Measurements from ENCODE around the gene KRT6C. TPM values are rescaled to one million over a fixed set of nuclear protein-coding genes. Genes with fewer than 3 reads are reported as not detected.
A peak's percentile ranks its signal among the peaks of the same experiment; 100 is the strongest.

Gene KRT6C
- not detected for polyA plus RNA-seq (ENCODE audit: insufficient read length in 3 of 3)
- long read RNA-seq, donor 1 = 0 reads
- long read RNA-seq, donor 2 = 0 reads
- long read RNA-seq, donor 3 = 0 reads
- long read RNA-seq, donor 4 = 0 reads
- long read RNA-seq, donor 5 = 0 reads
- long read RNA-seq, donor 6 = 0 reads
- long read RNA-seq, donor 7 = 0 reads
- long read RNA-seq, donor 8 = 0 reads
- long read RNA-seq, donor 9 = 0 reads
- long read RNA-seq, donor 10 = 0 reads
- long read RNA-seq, donor 11 = 0 reads
- long read RNA-seq, donor 12 = 0 reads
- long read RNA-seq, donor 13 = 0 reads
- long read RNA-seq, donor 14 = 0 reads
- long read RNA-seq, donor 15 = 0 reads
- long read RNA-seq, donor 16 = 0 reads

DNA sequence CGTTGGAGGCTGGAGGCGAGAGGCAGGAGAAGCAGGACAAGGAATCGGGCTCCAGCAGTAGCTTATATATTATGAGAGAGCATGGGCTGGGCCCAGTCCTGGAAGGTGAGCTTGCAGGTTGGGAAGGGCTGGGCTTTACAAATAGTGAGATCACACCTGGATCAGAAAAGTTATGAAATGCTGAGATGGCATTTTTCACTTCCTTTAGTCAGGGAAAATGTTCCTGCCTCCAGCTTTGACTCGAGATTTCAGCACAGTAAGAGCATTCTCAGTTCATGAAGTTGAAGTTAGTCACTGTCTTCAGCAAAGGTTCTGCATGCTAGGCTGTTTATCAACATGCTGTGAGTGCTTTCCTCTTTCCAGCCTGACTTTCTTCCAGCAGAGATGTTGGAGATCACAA lies at the start of gene KRT6C:
Gene KRT6C, minus strand, starts transcription at position 38 of the 400 bp plus-strand sequence. CDS start 68 bp downstream, outside the sequence.
- no peak for DNase-seq (ENCODE audit: extremely low read depth in 1 of 11, low read depth in 9 of 11, low spot score in 4 of 11)

- no peak for DNase-seq (ENCODE audit: extremely low read depth in 1 of 11, low read depth in 9 of 11, low spot score in 4 of 11)
Measured at GRCh38 chr12:52522346-52523011, 48.9 kb upstream of the KRT6C start.

GRCh38 chr12:52521568-52522266 lies 48.1 kb upstream of the KRT6C start:
- no peak for DNase-seq (ENCODE audit: extremely low read depth in 1 of 11, low read depth in 9 of 11, low spot score in 4 of 11)

DNA sequence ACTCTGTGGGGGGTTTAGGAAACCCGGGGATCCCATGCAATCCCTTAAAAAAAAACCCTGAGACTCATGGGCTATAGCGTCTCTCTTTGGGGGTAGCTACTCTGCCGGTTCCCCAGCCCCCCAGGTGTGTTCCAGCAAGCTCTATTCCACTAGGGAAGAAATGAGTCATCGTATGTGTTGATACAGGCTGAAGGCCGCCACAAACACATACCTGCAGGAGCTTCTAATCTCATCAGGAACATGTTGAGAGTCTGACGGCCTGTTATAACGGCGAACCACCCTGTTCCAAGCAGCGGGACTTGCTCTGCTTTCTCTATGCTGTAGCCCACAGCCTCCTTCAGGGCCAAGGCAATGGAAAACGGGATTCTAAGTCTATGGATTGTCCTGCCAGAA lies 47.6 kb upstream of the KRT6C start:
- no peak for DNase-seq (ENCODE audit: extremely low read depth in 1 of 11, low read depth in 9 of 11, low spot score in 4 of 11)

DNA sequence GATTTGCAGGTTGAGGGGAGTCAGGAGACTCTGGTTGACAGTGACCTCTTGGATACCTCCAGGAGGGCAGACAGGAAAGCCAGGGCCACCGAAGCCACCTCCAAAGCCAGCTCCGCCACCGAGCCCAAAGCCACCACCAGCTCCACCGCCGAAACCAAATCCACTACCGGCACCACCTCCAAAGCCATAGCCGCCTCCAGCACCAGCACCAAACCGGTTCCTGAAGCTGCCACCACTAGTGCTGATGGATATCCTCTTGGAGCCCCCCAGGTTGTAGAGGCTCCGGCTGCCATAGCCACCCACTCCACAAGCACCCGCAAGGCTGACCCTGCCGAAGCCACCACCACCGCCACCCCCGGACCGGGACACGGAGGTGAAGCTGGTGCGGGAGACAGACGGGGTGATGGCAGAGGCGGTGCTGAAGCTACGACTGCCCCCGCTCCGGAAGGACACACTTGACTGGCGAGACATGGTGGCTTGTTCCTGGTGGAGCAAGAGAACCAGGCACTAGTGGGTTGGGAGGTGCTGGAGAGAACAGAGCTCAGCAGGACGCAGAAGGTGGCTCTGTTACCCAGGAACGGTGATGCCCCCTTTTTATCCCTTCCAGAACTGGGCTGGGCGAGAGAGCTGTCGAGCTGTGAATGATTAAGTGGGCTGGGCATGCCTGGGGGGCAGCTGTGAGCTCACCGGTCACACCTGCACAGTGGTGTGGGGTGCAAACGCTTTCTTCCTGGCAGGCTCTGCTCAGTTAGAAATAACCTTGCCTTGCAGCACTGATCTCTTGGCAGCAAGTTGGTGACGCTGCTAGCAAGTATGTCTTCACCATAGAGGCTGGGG lies 46.4 kb upstream of the KRT6C start, which contains the start of gene KRT5:
Gene KRT5, minus strand, starts transcription at position 569 of the 837 bp plus-strand sequence. Its CDS starts 98 bp downstream, at position 471.
- DNase-seq (ENCODE audit: extremely low read depth in 1 of 11, low read depth in 9 of 11, low spot score in 4 of 11) = no peak

GRCh38 chr12:52519387-52519703 lies 45.7 kb upstream of the KRT6C start:
- no peak for DNase-seq (ENCODE audit: extremely low read depth in 1 of 11, low read depth in 9 of 11, low spot score in 4 of 11)

DNA sequence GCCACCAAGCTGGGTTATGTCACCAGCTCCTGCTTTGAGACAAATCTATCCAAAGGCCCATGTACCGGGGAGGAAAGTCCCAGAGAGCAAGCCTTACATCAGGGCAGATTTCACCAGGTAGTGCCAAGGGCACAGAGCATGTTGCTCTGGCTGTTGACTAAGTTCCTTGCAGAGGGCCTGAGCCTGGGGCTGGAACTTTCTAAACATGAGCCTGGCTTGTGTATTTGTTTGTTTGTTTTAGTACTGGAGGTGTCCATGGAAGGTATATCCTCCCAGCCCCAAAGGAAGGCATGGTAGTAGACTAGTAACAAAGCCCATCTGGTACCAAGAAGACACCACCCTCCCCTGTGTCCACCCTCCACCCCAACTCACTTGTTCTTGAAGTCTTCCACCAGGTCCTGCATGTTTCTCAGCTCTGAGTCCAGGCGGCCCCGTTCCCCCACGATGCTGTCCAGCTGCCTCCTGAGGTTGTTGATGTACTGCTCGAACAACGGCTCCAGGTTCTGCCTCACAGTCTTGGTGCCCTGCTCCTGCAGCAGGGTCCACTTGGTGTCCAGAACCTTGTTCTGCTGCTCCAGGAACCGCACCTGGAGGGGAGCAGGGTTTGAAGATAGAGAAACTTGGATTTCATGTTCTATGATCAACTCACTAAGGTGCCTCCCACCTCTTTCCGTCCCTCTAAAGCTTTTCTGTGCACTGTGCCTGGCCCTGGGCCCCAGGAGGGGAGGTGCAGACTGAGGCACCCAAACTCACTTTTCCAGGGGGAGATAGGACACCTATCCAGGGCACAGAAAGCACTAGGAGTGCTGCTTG lies 45.2 kb upstream of the KRT6C start:
- DNase-seq (ENCODE audit: extremely low read depth in 1 of 11, low read depth in 9 of 11, low spot score in 4 of 11) = no peak

DNA sequence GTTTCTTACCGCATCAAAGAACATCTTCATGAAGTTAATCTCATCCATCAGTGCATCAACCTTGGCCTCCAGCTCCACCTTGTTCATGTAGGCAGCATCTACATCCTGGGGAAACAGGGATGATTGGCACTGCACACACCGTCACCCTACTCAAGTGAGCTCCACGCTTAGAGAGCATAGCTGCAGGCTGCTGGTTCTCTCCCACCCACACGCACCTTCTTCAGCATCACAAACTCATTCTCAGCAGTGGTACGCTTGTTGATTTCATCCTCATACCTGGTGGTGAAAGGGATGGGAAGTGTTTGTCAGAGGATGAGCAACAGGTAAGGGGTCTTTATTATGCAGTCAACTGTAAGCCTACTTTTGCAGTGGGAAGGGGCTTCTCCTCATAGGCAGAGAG lies 44.3 kb upstream of the KRT6C start:
- DNase-seq (ENCODE audit: extremely low read depth in 1 of 11, low read depth in 9 of 11, low spot score in 4 of 11) = no peak

DNA sequence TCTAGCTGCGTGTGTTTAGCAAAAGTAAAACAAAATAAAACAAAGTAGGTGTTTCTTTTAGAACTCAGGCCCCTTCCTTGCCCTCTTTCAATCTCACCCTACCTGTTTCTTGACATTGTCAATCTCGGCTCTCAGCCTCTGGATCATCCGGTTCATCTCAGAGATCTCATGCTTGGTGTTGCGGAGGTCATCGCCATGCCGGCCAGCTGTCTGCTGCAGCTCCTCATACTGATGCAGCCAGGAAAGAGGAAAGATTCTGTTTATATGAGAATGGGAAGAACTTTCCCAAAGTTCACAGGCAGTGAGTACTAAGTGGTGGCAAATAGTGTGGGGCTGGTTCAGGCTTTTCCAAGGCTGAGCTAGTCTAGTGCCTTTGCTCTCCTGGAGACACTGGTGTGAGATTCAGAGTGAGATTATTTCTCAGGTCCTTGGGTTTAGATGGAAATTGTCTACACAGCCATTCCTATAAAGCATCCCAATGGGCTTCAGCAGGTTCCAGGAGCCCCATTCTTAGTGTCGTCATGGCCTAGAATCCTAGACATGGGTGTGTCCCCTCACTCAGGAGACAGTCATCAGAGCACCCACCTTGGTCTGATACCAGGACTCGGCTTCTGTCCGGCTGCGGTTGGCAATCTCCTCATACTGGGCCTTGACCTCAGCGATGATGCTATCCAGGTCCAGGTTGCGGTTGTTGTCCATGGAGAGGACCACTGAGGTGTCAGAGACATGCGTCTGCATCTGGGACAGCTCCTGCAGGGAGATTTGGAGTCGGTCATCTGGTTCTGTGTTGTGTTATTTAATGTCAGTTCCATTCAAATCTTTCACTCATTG lies 43.6 kb upstream of the KRT6C start:
- no peak for DNase-seq (ENCODE audit: extremely low read depth in 1 of 11, low read depth in 9 of 11, low spot score in 4 of 11)

- DNase-seq (ENCODE audit: extremely low read depth in 1 of 11, low read depth in 9 of 11, low spot score in 4 of 11) = no peak
Measured at GRCh38 chr12:52515927-52516831, 42.6 kb upstream of the KRT6C start.

GRCh38 chr12:52515319-52515646 lies 41.7 kb upstream of the KRT6C start:
- no peak for DNase-seq (ENCODE audit: extremely low read depth in 1 of 11, low read depth in 9 of 11, low spot score in 4 of 11)

DNA sequence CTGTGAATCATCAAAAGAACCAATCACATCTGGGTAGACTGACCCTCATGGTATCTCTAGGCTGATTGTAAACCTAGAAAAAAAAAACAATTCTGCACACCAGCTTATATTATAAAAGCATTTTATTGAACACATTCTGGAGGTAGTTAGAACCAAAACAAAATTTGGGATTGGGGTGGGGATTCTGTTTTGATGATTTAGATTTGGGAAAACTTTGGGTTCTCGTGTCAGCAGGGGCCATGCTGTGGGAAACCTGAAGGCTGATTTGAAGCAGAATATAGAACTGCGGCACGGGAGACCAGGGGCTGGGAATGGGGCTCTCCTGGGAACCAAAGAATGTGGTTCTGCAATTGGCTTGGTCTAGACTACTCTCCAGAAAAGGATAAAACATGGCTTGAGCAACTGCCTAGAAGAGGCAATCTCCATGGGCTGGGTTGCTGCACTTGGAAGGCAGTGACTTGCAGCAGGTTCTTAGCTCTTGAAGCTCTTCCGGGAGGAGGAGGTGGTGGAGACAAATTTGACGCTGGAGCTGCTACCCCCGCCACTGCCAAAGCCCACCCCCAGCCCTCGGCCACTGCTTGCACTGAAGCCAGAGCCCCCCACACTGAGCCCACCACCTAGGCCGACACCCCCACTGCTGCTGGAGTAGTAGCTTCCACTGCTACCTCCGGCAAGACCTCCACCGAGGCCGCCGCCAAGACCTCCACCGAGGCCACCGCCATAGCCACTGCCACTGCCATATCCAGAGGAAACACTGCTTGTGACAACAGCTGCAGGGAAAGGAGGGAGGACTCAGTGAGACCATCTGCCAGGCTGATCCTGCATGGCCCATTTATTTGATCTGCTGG lies 41.1 kb upstream of the KRT6C start:
- DNase-seq (ENCODE audit: extremely low read depth in 1 of 11, low read depth in 9 of 11, low spot score in 4 of 11) = no peak

DNA sequence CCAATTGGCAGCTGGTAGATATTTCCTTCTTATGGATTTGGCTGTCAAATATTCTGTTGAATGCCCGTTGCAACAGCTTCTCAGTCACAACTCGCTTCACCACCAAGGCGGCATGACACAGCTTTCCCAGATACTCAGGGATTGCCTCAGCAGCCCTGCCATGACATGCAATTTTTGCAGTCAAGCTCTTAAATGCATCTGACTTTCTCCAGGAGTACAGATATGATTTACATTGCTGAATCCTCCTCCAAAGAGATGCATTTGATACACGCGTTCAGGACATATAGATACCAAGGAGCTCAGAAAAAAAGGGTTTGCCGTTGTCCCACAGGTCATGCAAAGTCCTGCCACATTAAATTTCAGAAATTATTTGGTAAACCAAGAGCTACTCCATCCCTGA lies 40.1 kb upstream of the KRT6C start:
- DNase-seq (ENCODE audit: extremely low read depth in 1 of 11, low read depth in 9 of 11, low spot score in 4 of 11) = no peak

GRCh38 chr12:52508211-52508610 lies 34.6 kb upstream of the KRT6C start:
- no peak for DNase-seq (ENCODE audit: extremely low read depth in 1 of 11, low read depth in 9 of 11, low spot score in 4 of 11)

DNA sequence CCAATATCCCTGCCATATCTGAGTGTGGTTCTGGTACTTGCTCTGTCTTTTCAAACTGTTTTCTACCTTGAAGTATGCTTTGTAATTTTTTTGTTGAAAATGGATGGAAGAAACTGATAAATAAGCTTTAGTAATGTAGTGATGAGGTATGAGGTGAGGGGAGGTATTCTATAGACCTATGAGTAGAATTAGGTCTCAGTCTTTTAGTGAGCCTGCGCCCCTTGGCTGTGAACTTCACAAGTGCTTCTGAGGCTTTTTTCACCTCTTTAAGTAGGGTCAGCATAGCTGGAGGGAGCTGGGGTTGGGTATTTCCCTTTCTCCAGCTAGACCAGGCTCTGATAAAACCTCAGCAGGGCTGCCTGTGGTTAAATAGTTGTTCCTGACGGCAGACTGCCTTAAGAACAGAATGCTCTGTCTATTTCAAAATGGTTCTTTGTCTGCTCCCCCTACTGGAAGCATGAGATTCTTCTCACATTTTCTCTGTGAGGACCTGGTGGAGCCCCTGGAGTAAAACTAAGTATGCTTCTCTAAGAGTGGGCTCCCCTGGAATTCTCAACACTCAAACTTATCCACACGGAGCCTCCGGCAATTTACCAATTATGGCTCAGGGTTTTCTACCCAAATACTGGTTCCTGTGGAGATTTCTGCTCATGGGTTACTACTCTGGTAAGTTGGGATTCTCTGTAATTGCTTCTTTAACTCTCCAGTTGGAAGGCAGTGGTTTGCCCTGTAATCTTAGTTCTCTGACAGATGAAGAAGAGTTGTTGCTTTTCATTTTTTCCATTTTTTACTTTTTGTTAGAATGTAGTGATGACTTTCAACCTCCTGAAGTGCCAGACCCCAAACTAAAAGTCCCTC lies 33.5 kb upstream of the KRT6C start:
- DNase-seq (ENCODE audit: extremely low read depth in 1 of 11, low read depth in 9 of 11, low spot score in 4 of 11) = peak in 7 of 11 donors; percentile 4 to 17 (median 9)
